GM12891 (cell line): ENCODE results near the gene RMRP.

Source experiments
- PAX5 ChIP-seq: IDR thresholded peaks from 2 replicates; pipeline ENCODE4 v1.6.1; 2011; ENCODE audit warnings: low read length, moderate library complexity, mild to moderate bottlenecking; ENCODE audit not compliant: insufficient read depth, severe bottlenecking
- POLR2A ChIP-seq: IDR thresholded peaks from 2 replicates; pipeline ENCODE4 v1.6.1; 2011; ENCODE audit warnings: low read depth, low read length, control low read depth
- POLR2AphosphoS5 ChIP-seq: IDR thresholded peaks from 2 replicates; pipeline ENCODE4 v1.6.1; 2011; ENCODE audit warnings: low read depth, low read length, control low read depth
- TAF1 ChIP-seq: IDR thresholded peaks from 2 replicates; pipeline ENCODE4 v1.6.1; 2011; ENCODE audit warnings: low read depth, low read length, control low read depth

DNA sequence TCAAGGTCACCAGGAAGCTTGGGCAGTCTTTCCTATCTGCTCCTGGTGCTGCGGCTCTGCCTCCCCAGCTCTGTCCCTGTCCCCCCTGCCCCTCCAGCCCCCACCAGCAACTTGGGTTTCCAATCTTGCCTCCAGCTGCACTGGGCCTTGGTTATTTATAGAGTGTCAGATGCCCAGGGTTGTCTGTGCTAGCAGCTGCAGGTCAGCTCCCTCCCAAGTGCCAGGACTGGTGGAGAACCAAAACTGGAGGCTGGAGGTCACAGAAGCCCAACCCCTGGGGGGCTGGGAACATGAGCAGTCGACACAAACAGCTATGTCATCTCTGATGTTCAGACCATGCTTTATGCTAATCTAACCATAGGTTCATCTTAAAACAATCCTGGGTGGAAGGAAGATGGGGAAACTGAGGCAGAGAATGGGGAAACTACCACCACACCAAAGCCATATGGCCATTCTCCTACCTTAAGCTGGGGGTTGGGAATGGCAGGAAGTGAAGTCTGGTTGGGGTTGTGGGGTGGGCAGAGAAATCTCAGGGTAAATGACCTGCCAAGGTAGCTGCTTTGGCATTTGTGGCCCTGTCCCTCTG lies 30.2 kb upstream of the RMRP start:
- TF ChIP-seq POLR2A, result no peak
- no peak for TF ChIP-seq POLR2AphosphoS5
- no peak for TF ChIP-seq TAF1
- no peak for TF ChIP-seq PAX5
